Thymus (tissue), 11 donors: ENCODE data around the gene NSUN2. TPM values are rescaled to one million over a fixed set of nuclear protein-coding genes. Genes with fewer than 3 reads are reported as not detected.

Source experiments
- DNase-seq, 9 donors: peaks; one replicate each; pipeline ENCODE4 v3.0.0-alpha.2; 2013; ENCODE audit warnings: low spot score in 9 of 9, low read depth in 6 of 9, missing footprints in 1 of 9
- H3K27ac ChIP-seq, 2 donors: one replicate each; pipeline ENCODE4 v1.5.1; 2013; ENCODE audit warnings: control low read depth in 1 of 2, low read depth in 1 of 2, low read length in 1 of 2, mild to moderate bottlenecking in 1 of 2, moderate library complexity in 1 of 2
- H3K27me3 ChIP-seq, 2 donors: one replicate each; pipeline ENCODE4 v1.5.1; 2013; ENCODE audit warnings: low read length in 1 of 2; ENCODE audit not compliant: control insufficient read depth in 2 of 2, insufficient read depth in 1 of 2
- H3K36me3 ChIP-seq, 2 donors: one replicate each; pipeline ENCODE4 v1.5.1; 2013; ENCODE audit warnings: low read length in 1 of 2, mild to moderate bottlenecking in 1 of 2, moderate library complexity in 1 of 2; ENCODE audit not compliant: control insufficient read depth in 2 of 2, insufficient read depth in 2 of 2
- H3K4me1 ChIP-seq, 2 donors: one replicate each; pipeline ENCODE4 v1.5.1; 2013; ENCODE audit warnings: low read length in 2 of 2; ENCODE audit not compliant: control insufficient read depth in 2 of 2, insufficient read depth in 2 of 2
- H3K4me3 ChIP-seq, 2 donors: one replicate each; pipeline ENCODE4 v1.5.1; 2013; ENCODE audit warnings: low read length in 2 of 2, control low read depth in 1 of 2, mild to moderate bottlenecking in 1 of 2
- H3K9me3 ChIP-seq, 2 donors: one replicate each; pipeline ENCODE4 v1.5.1; 2013; ENCODE audit warnings: low read length in 1 of 2, mild to moderate bottlenecking in 1 of 2; ENCODE audit not compliant: control insufficient read depth in 2 of 2, insufficient read depth in 1 of 2
- WGBS: extraction: QIAGEN DNeasy Blood & Tissue Kit; methylation state at CpG from one replicate; pipeline ENCODE4 v1.1.7; 2013; 5-methylcytosine and 5-hydroxymethylcytosine counted together
- polyA plus RNA-seq: library from polyadenylated mRNA; stranded (reverse); fragments of 200-250 nt; gene quantifications from one replicate; pipeline ENCODE4 v1.2.3, GENCODE V29; 2013
- total RNA-seq: library from RNA; stranded (reverse); fragments of 120-200 nt; gene quantifications from one replicate; pipeline ENCODE4 v1.2.4, GENCODE V29; 2013
- donor health status: healthy.

The NSUN2 gene
- total and polyA plus RNA-seq, 2 donors, result 43.9 to 68.1 TPM

DNA sequence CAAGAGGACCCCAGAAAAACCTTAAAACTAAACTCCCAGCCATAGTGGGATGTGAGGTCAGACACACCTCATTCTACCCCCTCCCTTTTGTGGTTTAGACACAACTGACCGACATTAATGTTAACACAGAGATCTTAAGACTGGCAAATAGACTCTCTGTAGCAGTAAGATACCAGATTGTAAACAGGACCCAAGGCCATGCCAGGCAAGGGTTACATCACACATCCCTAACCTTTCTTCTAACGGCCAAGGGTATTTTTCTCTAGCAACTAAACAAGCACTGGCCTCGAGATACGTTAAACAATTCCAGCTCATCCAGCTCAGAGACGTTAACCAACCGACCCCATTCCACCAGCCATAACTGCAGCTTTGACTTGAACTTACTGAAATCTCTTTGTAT lies 38.8 kb downstream of the NSUN2 start:
- H3K36me3 ChIP-seq, result peaks cover 17 to 22% of the 10 kb centered on the region in 2 donors
- no peak for DNase-seq
- WGBS, result 96% methylated on average over 6 of the region's 6 CpGs

DNA sequence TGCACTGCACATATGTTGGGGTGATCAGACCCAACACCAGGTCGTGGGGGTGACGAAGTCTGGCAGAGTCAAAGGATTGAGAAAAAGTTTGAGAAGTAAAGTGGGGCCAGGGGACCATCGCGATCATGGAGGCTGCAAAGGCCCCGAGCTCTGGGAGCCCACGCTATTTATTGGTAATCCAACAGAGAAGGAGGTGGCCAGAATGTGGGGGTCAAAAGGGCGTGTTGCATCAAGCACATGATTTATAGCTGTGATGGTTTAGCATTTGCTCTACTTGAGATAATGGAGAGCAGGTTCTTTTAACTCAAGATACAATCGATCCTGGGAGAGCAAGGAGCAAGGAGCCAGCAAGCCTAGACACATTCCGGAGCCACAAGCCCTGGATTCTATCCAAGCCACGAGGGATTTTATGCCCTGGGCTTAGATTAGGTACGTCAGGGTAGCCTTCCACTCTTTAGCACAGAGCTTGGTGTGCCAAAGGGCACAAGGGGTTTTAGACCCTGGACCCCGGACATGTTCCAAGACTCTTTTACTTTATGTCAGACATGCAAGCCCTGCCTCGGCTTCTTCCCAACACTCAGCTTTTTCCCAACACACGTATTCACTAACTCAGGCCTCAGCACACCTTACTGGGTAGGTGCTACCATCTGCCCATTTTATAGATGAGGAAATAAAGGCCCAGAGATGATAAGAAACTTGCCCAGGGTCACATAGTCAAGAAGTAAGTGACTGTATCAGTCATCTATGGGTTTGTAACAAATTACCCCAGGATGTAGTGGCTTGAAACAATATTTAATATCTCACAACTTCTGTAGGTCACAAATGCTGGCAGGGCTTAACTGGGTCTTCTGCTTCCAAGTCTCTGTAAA lies 39.5 kb downstream of the NSUN2 start:
- H3K4me3 ChIP-seq, result no peak overlapping the region
- H3K36me3 ChIP-seq, result peaks cover 11 to 16% of the 10 kb centered on the region in 2 donors
- H3K27me3 ChIP-seq, result no peaks in the 10 kb centered on the region
- H3K9me3 ChIP-seq, result no peaks in the 10 kb centered on the region
- no peaks in the 10 kb centered on the region for H3K4me1 ChIP-seq
- WGBS, result 93% methylated on average over 14 of the region's 14 CpGs
- DNase-seq, result no peak
- H3K27ac ChIP-seq, result no peak overlapping the region

More for the DNA sequence above, 38.8 kb downstream of the NSUN2 start:
- H3K27ac ChIP-seq, result no peak overlapping the region
- H3K4me3 ChIP-seq, result no peak overlapping the region
- no peaks in the 10 kb centered on the region for H3K9me3 ChIP-seq
- H3K4me1 ChIP-seq, result no peaks in the 10 kb centered on the region
- H3K27me3 ChIP-seq, result no peaks in the 10 kb centered on the region

DNA sequence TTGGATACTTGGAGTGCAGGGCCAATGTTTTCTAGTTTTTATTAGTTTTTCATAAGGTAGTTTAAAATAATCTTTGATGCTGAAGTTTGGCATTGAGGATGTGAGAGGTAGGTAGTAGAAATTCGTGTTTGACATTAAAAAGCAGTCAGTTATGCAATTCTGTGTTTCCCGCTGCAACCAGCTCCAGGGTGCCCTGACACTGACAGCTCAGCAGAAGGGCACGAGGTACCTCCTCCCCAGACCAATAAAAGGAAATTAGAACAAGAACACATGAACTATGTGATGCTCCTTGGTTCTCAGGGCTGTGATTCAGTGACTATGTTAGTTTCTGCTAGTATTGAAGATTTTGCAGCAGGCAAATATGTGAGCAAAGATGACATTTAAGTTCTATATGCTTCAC lies 40.2 kb downstream of the NSUN2 start:
- Histone ChIP-seq H3K4me1 (no peaks in the 10 kb centered on the region), H3K4me3 (no peak overlapping the region), H3K9me3 (no peaks in the 10 kb centered on the region), H3K27me3 (no peaks in the 10 kb centered on the region), H3K36me3 (peaks cover 7 to 9% of the 10 kb centered on the region in 2 donors), H3K27ac (no peak overlapping the region)
- DNase-seq, result no peak
- WGBS, result 82% methylated on average over 3 of the region's 3 CpGs

DNA sequence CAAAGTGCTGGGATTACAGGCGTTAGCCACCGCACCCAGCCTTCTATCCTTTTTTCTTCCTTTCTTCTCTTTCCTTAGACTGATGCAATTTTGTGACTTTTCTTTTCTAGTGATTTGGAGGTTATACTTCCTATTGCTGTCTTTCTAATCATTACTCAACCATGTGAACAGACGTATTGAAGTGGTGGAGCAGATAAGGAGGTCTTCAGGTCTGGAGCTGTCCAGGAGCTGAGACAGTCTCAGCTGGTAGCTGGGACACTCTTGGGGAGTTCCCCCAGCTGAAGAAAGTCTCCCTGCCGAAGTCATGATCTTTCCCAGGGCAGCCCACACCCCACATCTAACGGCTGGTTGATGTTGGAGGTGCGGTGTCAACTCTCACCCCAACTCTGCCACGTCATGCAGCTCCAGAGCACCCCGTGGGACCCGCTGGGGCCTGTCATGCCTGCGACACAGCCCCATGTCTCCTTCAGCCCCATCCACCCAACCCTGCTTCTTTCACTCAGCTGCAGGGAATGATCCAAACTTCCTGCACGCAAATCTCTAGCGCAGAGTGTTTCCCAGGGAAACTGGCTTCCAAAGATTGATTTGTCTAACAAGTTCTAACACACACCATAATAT lies 41.1 kb downstream of the NSUN2 start:
- 97% methylated on average over 12 of the region's 12 CpGs for WGBS
- Histone ChIP-seq H3K4me3 (no peak overlapping the region), H3K36me3 (peaks cover 1 to 4% of the 10 kb centered on the region in 2 donors), H3K27ac (no peak overlapping the region), H3K27me3 (peaks cover 0 to 3% of the 10 kb centered on the region in 2 donors), H3K4me1 (no peaks in the 10 kb centered on the region), H3K9me3 (no peaks in the 10 kb centered on the region)
- DNase-seq, result no peak

DNA sequence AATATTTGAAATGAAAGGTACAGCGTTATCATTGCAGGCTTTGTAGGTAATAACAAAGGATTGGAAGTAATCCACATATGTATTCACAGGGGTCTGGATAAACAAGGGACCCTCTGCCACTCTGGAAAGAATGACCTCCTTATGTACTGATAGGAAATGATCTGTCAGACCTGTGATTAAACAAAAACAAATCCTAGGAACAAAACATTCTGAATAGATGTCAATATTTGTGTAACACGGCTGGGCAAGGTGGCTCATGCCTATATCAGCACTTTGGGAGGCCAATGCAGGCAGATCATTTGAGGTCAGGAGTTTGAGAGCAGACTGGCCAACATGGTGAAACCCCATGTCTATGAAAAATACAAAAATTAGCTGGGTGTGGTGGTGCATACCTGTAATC lies 42.3 kb downstream of the NSUN2 start:
- DNase-seq, result no peak
- no peaks in the 10 kb centered on the region for H3K4me1 ChIP-seq
- no peaks in the 10 kb centered on the region for H3K9me3 ChIP-seq
- no peak overlapping the region for H3K27ac ChIP-seq
- peaks cover 0 to 13% of the 10 kb centered on the region in 2 donors for H3K27me3 ChIP-seq
- 92% methylated on average over 2 of the region's 2 CpGs for WGBS
- H3K36me3 ChIP-seq, result no peaks in the 10 kb centered on the region
- H3K4me3 ChIP-seq, result no peak overlapping the region

DNA sequence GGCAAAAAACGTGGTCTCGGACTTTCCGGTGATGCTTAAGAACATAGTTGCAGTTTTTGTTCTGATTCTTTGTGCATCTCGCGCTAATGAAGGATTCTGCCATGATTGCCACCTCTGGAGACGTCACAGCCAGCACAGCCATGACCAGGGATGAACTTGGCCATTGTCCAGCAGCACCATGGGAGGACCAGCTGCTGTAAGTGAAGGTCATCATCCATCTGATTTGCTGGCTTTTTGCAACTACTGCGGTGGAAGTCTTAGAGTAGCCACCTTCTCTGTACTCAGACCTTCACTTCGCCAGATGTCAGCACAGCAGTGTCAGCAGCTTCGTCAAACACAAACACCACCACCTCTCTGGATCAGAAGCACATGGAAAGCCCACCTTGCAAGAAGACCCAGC lies 45.7 kb downstream of the NSUN2 start:
- Histone ChIP-seq H3K4me1 (peaks cover 0 to 3% of the 10 kb centered on the region in 2 donors), H3K27ac (no peak overlapping the region), H3K36me3 (no peaks in the 10 kb centered on the region), H3K4me3 (no peak overlapping the region), H3K9me3 (peaks cover 0 to 1% of the 10 kb centered on the region in 2 donors), H3K27me3 (peaks cover 22 to 45% of the 10 kb centered on the region in 2 donors)
- no peak for DNase-seq
- 94% methylated on average over 9 of the region's 9 CpGs for WGBS

DNA sequence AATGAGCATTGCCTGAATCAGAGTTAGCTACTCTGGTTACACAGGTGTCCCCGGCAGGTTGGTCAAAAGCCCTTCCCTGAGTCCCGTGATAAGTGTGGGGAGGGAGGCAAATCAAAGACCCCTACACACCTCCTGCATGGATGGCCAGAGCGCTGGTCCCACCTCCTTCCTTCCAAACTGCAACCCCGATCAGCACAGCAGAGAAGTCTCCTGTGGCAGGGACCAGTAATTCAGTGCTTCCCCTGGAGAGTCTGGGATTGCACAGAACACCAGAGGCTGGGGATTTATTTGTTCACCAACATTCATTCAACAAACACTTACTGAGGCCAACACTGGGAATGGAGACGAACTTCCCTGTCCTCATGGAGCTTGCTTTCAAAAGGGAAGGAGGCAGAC lies 46.2 kb downstream of the NSUN2 start:
- Histone ChIP-seq H3K9me3 (peaks cover 0 to 1% of the 10 kb centered on the region in 2 donors), H3K36me3 (no peaks in the 10 kb centered on the region), H3K4me3 (no peak overlapping the region), H3K27me3 (peaks cover 28 to 50% of the 10 kb centered on the region in 2 donors), H3K27ac (no peak overlapping the region), H3K4me1 (peaks cover 0 to 3% of the 10 kb centered on the region in 2 donors)
- WGBS, result 90% methylated on average over 5 of the region's 5 CpGs
- DNase-seq, result no peak

DNA sequence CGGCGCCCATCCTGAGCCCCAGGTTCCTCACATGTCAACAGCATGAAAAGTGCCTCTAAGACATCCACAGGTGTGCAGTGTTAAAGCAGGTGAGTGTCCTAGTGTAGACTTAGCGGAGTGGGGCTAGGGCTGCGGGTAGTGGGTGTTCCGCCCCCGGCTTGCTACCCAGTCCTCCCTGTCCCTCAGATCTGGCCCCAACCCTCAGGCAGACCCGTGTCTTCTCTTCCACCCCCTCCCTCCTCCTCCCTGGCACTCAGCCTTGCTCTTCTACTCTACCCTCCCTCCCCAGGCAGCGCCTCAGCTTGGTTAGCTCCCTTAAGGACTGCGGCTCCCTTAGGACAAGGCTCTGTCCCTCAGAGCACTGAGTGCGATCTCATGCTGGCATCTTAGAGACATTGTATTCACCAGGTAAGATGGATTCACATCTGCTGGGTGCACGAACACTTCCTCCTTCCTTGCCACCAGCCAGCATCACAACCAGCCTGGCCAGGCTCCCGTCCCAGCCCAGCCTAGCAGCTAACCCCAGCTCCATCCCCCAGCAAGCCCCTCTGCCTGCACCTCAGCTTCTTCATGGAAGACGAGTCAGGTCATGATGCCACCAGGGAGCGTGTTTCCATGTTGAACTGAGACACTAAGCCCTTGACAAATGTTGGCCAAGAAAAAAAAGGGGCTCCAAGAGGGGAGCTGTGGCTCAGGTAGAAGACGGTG lies 46.8 kb downstream of the NSUN2 start:
- peaks cover 31 to 56% of the 10 kb centered on the region in 2 donors for H3K27me3 ChIP-seq
- H3K36me3 ChIP-seq, result no peaks in the 10 kb centered on the region
- H3K4me3 ChIP-seq, result no peak overlapping the region
- peaks cover 0 to 3% of the 10 kb centered on the region in 2 donors for H3K4me1 ChIP-seq
- 89% methylated on average over 15 of the region's 15 CpGs for WGBS
- H3K9me3 ChIP-seq, result peaks cover 0 to 1% of the 10 kb centered on the region in 2 donors
- H3K27ac ChIP-seq, result no peak overlapping the region
- no peak for DNase-seq

DNA sequence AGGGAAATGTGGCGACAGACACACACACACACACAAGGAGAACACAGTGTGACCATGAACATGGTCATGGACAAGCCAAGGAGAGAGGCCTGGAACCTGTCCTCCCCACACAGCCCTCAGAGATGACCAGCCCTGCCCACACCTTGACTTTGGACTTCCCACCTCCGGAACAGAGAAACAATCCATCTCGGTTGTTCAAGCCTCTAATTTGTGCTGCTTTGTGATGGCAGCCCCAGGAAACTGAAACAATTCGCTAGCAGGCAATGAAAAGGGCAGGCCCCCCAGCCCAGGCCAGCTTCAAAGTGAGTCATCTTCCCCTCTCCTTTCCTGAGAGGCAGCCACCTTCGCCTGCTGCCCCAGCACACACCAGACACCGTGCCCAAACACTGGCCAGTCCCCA lies 47.7 kb downstream of the NSUN2 start:
- no peak overlapping the region for H3K4me3 ChIP-seq
- WGBS, result 71% methylated on average over 6 of the region's 6 CpGs
- no peaks in the 10 kb centered on the region for H3K36me3 ChIP-seq
- no peak for DNase-seq
- no peak overlapping the region for H3K27ac ChIP-seq
- peaks cover 0 to 3% of the 10 kb centered on the region in 2 donors for H3K4me1 ChIP-seq
- H3K9me3 ChIP-seq, result peaks cover 0 to 1% of the 10 kb centered on the region in 2 donors
- peaks cover 31 to 57% of the 10 kb centered on the region in 2 donors for H3K27me3 ChIP-seq
